ENCODE results near the gene CEP112.

DNA sequence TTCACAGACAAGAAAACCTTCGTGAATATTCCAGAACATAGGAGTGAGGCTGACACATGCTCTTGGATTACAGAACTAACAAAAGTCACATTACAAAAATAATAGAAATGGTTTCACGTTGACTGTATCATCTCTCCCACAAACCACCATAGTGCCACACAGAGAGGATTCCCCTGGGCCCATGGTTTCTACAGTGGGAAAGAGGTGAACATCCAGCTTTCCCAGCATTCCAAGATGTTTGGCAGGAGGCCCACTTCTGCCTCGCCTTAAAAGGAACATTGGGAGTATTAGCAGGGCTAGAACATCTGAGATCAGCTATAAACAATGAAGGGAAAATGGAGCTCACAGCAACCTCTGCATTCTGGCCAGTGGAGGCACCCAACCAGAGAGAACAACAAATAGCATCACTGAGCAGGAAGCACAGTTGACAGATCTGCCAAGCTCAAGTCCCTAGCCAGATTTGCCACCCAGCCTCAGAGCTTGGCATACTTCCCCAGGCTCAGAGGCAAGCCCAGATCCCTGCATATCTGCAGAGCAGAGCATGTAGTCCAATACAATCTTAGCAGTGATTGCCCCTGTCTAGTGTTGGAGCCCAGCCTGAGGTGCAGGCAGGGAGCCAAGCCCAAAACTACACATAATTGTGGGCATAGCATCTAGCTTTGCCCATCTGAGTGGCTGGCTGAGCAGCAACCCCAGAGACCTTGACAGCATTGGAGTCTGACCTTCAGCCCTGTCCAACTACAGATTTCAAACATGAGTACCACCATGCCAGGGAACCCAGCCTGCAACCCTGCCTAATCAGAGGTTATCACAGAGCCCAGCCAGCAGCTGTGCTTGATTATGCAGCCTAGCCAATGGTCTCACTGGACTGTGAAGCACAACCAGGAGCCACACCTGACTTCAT lies 260.4 kb downstream of the CEP112 start:
- TF ChIP-seq HDAC6 (IDR thresholded peaks at IDR 0.05; ENCODE audit: unreplicated experiment), result no peak
- TF ChIP-seq RFX5 (IDR thresholded peaks at IDR 0.05; ENCODE audit: low read depth, low read length), result no peak
- no peak for TF ChIP-seq SUZ12 (IDR thresholded peaks at IDR 0.05; ENCODE audit: unreplicated experiment)
- TF ChIP-seq ZSCAN29 (IDR thresholded peaks at IDR 0.05), result no peak

All from GM12878 (cell line).